ENCODE data around the gene ADAMTS3. TPM values are rescaled to one million over a fixed set of nuclear protein-coding genes. Genes with fewer than 3 reads are reported as not detected.

Gene ADAMTS3
- total RNA-seq, 2 experiments from 2014 or later, result not detected

- Histone ChIP-seq H2AFZ (ENCODE audit: low read length) (no peak overlapping the region), H3K9me3 (ENCODE audit: low read length) (no peaks in the 10 kb centered on the region), H4K20me1 (ENCODE audit: insufficient read depth, low read length) (no peaks in the 10 kb centered on the region), H3K4me2 (ENCODE audit: low read length) (no peak overlapping the region), H3K4me3 (ENCODE audit: low read depth, low read length, poor library complexity, severe bottlenecking) (no peak overlapping the region), H3K4me1 (ENCODE audit: insufficient read depth, low read length, poor library complexity, severe bottlenecking) (no peaks in the 10 kb centered on the region), H3K79me2 (ENCODE audit: insufficient read depth, low read depth, low read length) (no peaks in the 10 kb centered on the region), H3K36me3 (ENCODE audit: insufficient read depth, low read length) (no peaks in the 10 kb centered on the region), H3K27ac (ENCODE audit: low read depth, low read length, poor library complexity, severe bottlenecking) (no peak overlapping the region), H3K9me2 (ENCODE audit: insufficient read depth, low read length) (no peaks in the 10 kb centered on the region)
- ChIA-PET CTCF (ENCODE audit: unreplicated experiment) (no interaction called here), POLR2A (no interaction called here)
- BruUV-seq (replicated peaks), result no TSS peak
- intact Hi-C loops (cut with micrococcal nuclease; ENCODE audit: unreplicated experiment), result no loop called here
- TF ChIP-seq CTCF (conservative IDR thresholded peaks at IDR 0.05; ENCODE audit: low read length) (no peak), EZH2phosphoT487 (IDR thresholded peaks at IDR 0.05; ENCODE audit: borderline replicate concordance, low read depth, low read length) (no peak)
- DNase-seq (ENCODE audit: low spot score), result no peak
Observed at GRCh38 chr4:72357908-72358307, 211.1 kb downstream of the ADAMTS3 start.

GRCh38 chr4:72352711-72353110 lies 216.3 kb downstream of the ADAMTS3 start:
- Histone ChIP-seq H3K4me2 (ENCODE audit: low read length) (no peak overlapping the region), H3K9me3 (ENCODE audit: low read length) (no peaks in the 10 kb centered on the region), H3K9me2 (ENCODE audit: insufficient read depth, low read length) (no peaks in the 10 kb centered on the region), H4K20me1 (ENCODE audit: insufficient read depth, low read length) (no peaks in the 10 kb centered on the region), H3K36me3 (ENCODE audit: insufficient read depth, low read length) (no peaks in the 10 kb centered on the region), H3K4me1 (ENCODE audit: insufficient read depth, low read length, poor library complexity, severe bottlenecking) (no peaks in the 10 kb centered on the region), H3K79me2 (ENCODE audit: insufficient read depth, low read depth, low read length) (no peaks in the 10 kb centered on the region), H3K27ac (ENCODE audit: low read depth, low read length, poor library complexity, severe bottlenecking) (no peak overlapping the region), H2AFZ (ENCODE audit: low read length) (no peak overlapping the region), H3K4me3 (ENCODE audit: low read depth, low read length, poor library complexity, severe bottlenecking) (no peak overlapping the region)
- BruUV-seq (replicated peaks), result no TSS peak
- ChIA-PET POLR2A (no interaction called here), CTCF (ENCODE audit: unreplicated experiment) (no interaction called here)
- intact Hi-C loops (cut with micrococcal nuclease; ENCODE audit: unreplicated experiment), result no loop called here
- TF ChIP-seq EZH2phosphoT487 (IDR thresholded peaks at IDR 0.05; ENCODE audit: borderline replicate concordance, low read depth, low read length), result no peak
- no peak for TF ChIP-seq CTCF (conservative IDR thresholded peaks at IDR 0.05; ENCODE audit: low read length)
- DNase-seq (ENCODE audit: low spot score), result no peak

- DNase-seq (ENCODE audit: low spot score), result no peak
- H3K36me3 ChIP-seq (ENCODE audit: insufficient read depth, low read length), result no peaks in the 10 kb centered on the region
- no peak overlapping the region for H3K4me2 ChIP-seq (ENCODE audit: low read length)
- no peaks in the 10 kb centered on the region for H3K9me2 ChIP-seq (ENCODE audit: insufficient read depth, low read length)
- no peaks in the 10 kb centered on the region for H4K20me1 ChIP-seq (ENCODE audit: insufficient read depth, low read length)
- no peak overlapping the region for H3K27ac ChIP-seq (ENCODE audit: low read depth, low read length, poor library complexity, severe bottlenecking)
- no peaks in the 10 kb centered on the region for H3K9me3 ChIP-seq (ENCODE audit: low read length)
- no peaks in the 10 kb centered on the region for H3K4me1 ChIP-seq (ENCODE audit: insufficient read depth, low read length, poor library complexity, severe bottlenecking)
- ChIA-PET CTCF (ENCODE audit: unreplicated experiment) (no interaction called here), POLR2A (interaction anchor here (1.1 kb wide), 1 partner anchor 28 kb away, joined by 3 read pairs; no protein-coding TSS in a partner anchor)
- H3K4me3 ChIP-seq (ENCODE audit: low read depth, low read length, poor library complexity, severe bottlenecking), result no peak overlapping the region
- TF ChIP-seq EZH2phosphoT487 (IDR thresholded peaks at IDR 0.05; ENCODE audit: borderline replicate concordance, low read depth, low read length) (no peak), CTCF (conservative IDR thresholded peaks at IDR 0.05; ENCODE audit: low read length) (no peak)
- no TSS peak for BruUV-seq (replicated peaks)
- H2AFZ ChIP-seq (ENCODE audit: low read length), result no peak overlapping the region
- intact Hi-C loops (cut with micrococcal nuclease; ENCODE audit: unreplicated experiment), result no loop called here
- no peaks in the 10 kb centered on the region for H3K79me2 ChIP-seq (ENCODE audit: insufficient read depth, low read depth, low read length)
Observed at GRCh38 chr4:72351521-72351920, 217.5 kb downstream of the ADAMTS3 start.

Data from OCI-LY7 (cell line).